OCI-LY1 (cell line): Measurements from ENCODE around the gene M1AP.

Experiments
- EZH2 ChIP-seq: fragments of 200-600 bp; sonication (generic), shearing (Covaris generic); IDR thresholded peaks from 2 replicates; pipeline ENCODE4 v1.8.0; 2017; ENCODE audit warnings: borderline replicate concordance, mixed run types, mild to moderate bottlenecking, antibody characterized with exemption, low read length, moderate library complexity, mixed read lengths
- TF ChIP-seq, protein P1 (sequence below): fragments of 200-600 bp; sonication (generic), shearing (Covaris generic); IDR thresholded peaks from 2 replicates; pipeline ENCODE4 v1.5.1; 2017; ENCODE audit warnings: mild to moderate bottlenecking, antibody characterized with exemption, low read length, moderate library complexity, mixed read lengths

DNA sequence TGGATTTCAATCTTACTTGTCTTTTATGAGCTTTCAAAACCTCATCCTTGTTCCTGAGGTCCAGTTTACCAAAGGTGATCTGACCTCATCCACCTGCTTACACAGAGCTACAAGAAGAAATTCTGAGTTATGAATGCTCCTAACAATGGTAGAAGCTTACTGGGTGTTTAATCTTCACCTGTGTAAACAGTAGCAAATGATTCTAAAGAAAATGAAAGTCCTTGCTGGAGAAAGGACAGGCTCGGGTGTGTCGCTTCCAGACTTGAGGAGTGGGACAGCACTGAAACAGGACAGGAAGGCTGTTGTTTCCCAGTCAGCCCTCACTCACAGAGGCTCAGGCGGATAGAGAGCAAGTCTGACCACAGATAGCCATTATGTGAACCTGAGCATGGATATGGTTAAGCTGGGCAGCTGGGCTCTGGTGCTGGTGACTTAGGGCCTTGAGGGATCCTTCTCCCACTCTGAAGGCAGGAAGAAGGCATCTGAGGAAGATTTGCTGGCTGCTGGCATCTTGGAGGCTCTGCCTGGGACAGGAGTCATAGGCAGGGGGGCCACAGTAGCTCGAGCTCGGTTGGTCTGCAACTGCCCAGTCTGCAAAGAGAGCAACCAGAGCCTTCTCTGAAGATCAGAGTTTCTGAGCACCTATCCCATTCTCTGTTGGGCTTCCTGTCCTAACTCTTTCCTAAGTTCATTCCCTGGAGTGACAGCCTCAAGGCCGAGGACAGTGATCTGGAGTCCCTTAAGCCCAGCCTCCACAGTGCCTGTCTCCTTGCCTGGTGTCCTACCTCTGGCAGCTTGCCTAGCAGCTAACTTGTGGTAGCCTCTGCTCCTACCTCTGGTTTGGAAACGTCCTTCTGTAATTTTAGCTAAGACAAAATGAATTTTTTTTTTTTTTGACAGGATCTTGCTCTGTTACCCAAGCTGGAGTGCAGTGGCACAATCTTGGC, 89.6 kb downstream of the M1AP start:
- TF ChIP-seq, protein P1, sequence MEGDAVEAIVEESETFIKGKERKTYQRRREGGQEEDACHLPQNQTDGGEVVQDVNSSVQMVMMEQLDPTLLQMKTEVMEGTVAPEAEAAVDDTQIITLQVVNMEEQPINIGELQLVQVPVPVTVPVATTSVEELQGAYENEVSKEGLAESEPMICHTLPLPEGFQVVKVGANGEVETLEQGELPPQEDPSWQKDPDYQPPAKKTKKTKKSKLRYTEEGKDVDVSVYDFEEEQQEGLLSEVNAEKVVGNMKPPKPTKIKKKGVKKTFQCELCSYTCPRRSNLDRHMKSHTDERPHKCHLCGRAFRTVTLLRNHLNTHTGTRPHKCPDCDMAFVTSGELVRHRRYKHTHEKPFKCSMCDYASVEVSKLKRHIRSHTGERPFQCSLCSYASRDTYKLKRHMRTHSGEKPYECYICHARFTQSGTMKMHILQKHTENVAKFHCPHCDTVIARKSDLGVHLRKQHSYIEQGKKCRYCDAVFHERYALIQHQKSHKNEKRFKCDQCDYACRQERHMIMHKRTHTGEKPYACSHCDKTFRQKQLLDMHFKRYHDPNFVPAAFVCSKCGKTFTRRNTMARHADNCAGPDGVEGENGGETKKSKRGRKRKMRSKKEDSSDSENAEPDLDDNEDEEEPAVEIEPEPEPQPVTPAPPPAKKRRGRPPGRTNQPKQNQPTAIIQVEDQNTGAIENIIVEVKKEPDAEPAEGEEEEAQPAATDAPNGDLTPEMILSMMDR = no peak
- no peak for TF ChIP-seq EZH2
